Duodenal mucosa (tissue), 2 donors: ENCODE results near the gene CNTN5.
"Not testable (repeated sequence)": the region's sequence is repeated elsewhere in the genome, so short reads cannot be mapped to it uniquely, and the experiment has no call there.

Source experiments
- H3K27ac ChIP-seq: one replicate; pipeline ENCODE4 v1.7.0; 2013; ENCODE audit warnings: low read depth, low read length
- H3K27me3 ChIP-seq, 2 donors: one replicate each; pipeline ENCODE4 v1.7.0; 2013; ENCODE audit warnings: low read length in 2 of 2, control low read depth in 1 of 2; ENCODE audit not compliant: insufficient read depth in 2 of 2, control insufficient read depth in 1 of 2
- H3K36me3 ChIP-seq, 2 donors: one replicate each; pipeline ENCODE4 v1.7.0; 2013; ENCODE audit warnings: low read length in 2 of 2, control low read depth in 1 of 2; ENCODE audit not compliant: insufficient read depth in 2 of 2, control insufficient read depth in 1 of 2
- H3K4me1 ChIP-seq, 2 donors: one replicate each; pipeline ENCODE4 v1.7.0; 2013; ENCODE audit warnings: low read length in 2 of 2, control low read depth in 1 of 2; ENCODE audit not compliant: insufficient read depth in 2 of 2, control insufficient read depth in 1 of 2
- H3K4me3 ChIP-seq, 2 donors: one replicate each; pipeline ENCODE4 v1.7.0; 2013; ENCODE audit warnings: low read length in 2 of 2, low read depth in 1 of 2
- H3K9ac ChIP-seq, 2 donors: one replicate each; pipeline ENCODE4 v1.7.0; 2013; ENCODE audit warnings: low read length in 2 of 2, low read depth in 1 of 2
- H3K9me3 ChIP-seq, 2 donors: one replicate each; pipeline ENCODE4 v1.7.0; 2013; ENCODE audit warnings: low read length in 2 of 2, control low read depth in 1 of 2; ENCODE audit not compliant: control insufficient read depth in 1 of 2

Gene CNTN5

DNA sequence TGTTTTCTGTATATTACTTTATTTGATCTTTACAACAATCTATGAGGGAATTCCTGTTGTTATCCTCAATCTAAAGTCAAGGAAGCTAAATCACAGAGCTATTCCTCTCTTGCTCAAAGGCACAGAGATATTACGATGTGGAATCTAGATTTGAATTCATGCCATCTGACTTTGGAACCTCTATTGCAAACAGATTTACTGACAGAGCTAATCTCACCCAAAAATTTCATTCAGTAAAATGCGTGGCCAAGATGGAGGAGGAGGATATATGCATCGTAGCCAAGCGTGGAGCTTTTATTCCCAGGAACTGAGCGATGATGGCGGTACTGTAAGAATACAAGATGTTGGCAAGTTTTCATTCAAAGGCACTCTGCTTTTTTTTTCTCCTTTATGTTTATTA lies 791.8 kb downstream of the CNTN5 start:
- no peak overlapping the region for H3K4me3 ChIP-seq

DNA sequence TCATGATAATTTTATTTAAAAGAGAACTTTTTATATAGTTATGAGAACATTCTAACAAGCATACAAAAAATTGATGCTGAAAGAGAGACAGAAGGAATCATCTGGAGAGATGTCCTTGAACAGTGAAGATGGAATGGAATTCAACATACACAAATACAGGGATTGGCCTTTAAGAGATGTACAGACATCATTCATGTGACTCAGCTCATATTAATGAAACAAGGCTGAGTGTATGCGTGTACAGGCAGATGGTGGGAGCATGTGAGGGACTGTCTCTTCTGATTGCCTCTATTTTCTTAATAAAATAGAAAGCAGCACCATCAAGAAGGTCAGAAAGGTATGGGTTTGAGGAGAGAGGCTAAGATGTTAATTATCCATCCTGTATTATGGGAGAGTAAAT lies 793.3 kb downstream of the CNTN5 start:
- Histone ChIP-seq H3K27me3 (no peaks in the 10 kb centered on the region), H3K4me1 (no peaks in the 10 kb centered on the region), H3K27ac (no peak overlapping the region), H3K9ac (no peak overlapping the region), H3K4me3 (no peak overlapping the region), H3K36me3 (no peaks in the 10 kb centered on the region), H3K9me3 (no peaks in the 10 kb centered on the region)

More for the DNA sequence above, 791.8 kb downstream of the CNTN5 start:
- Histone ChIP-seq H3K27ac (no peak overlapping the region), H3K9ac (no peak overlapping the region), H3K9me3 (no peaks in the 10 kb centered on the region), H3K27me3 (no peaks in the 10 kb centered on the region), H3K4me1 (no peaks in the 10 kb centered on the region), H3K36me3 (no peaks in the 10 kb centered on the region)

- Histone ChIP-seq H3K27me3 (no peaks in the 10 kb centered on the region), H3K4me3 (no peak overlapping the region), H3K9ac (no peak overlapping the region), H3K4me1 (no peaks in the 10 kb centered on the region), H3K27ac (no peak overlapping the region), H3K36me3 (no peaks in the 10 kb centered on the region), H3K9me3 (no peaks in the 10 kb centered on the region)
These were observed 794.0 kb downstream of the CNTN5 start for GRCh38 chr11:99814738-99815137.

DNA sequence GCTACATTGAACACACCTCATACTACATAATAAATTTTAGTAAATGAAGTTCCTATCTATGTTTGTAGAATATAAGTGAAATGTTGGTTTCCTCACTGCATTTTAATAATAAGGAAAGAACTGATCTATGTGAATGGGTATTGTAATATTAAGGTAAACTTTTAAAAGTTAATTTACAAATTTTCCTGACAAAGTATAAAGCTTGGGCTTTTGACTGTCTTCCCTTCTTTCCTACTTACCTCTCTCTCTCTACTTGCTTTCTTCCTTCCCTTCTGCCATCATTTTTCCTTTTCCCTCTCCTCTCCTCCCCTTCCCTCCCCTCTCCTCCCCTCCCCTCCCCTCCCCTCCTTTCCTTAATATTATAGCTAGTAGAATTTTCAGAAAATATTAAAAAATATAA lies 798.2 kb downstream of the CNTN5 start:
- H3K9me3 ChIP-seq: no peaks in the 10 kb centered on the region
- H3K9ac ChIP-seq: no peak overlapping the region
- H3K27me3 ChIP-seq: no peaks in the 10 kb centered on the region
- no peak overlapping the region for H3K4me3 ChIP-seq
- H3K36me3 ChIP-seq: no peaks in the 10 kb centered on the region
- H3K4me1 ChIP-seq: no peaks in the 10 kb centered on the region
- H3K27ac ChIP-seq: no peak overlapping the region

GRCh38 chr11:99822846-99823565 lies 802.3 kb downstream of the CNTN5 start:
- H3K27ac ChIP-seq: no peak overlapping the region
- no peaks in the 10 kb centered on the region for H3K4me1 ChIP-seq
- H3K27me3 ChIP-seq: no peaks in the 10 kb centered on the region
- peaks cover 0 to 2% of the 10 kb centered on the region in 2 donors for H3K9me3 ChIP-seq
- no peak overlapping the region for H3K9ac ChIP-seq
- H3K4me3 ChIP-seq: no peak overlapping the region
- H3K36me3 ChIP-seq: no peaks in the 10 kb centered on the region

DNA sequence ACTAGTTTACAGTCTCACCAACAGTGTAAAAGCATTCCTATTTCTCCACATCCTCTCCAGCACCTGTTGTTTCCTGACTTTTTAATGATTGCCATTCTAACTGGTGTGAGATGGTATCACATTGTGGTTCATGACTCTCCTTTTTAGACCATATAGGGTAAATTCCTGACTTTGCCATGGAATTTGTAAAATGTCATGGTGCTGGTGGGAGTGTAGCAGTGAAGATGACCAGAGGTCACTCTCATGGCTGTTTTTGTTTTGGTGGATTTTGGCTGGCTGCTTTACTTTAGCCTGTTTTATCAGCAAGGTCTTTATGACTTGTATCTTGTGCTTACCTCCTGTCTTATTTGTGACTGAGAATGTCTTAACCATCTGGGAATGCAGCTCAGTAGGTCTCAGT lies 816.0 kb downstream of the CNTN5 start:
- H3K4me1 ChIP-seq, H3K27ac ChIP-seq, H3K9ac ChIP-seq, H3K9me3 ChIP-seq, H3K4me3 ChIP-seq, H3K27me3 ChIP-seq, H3K36me3 ChIP-seq: not testable (repeated sequence)

DNA sequence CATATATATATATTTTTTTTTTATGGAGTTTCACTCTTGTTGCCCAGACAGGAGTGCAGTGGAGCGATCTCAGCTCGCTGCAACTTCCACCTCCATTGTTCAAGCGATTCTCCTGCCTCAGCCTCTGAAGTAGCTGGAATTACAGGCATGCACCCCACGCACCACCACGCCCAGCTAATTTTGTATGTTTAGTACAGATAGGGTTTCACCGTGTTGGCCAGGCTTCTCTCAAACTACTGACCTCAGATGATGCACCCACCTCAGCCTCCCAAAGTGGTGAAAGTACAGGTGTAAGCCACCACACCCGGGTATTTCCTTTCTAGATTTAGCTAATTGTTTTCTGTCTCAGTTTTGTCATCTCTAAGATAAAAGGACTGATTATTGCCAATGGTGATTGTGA lies 821.1 kb downstream of the CNTN5 start:
- Histone ChIP-seq H3K27me3 (no peaks in the 10 kb centered on the region), H3K36me3 (no peaks in the 10 kb centered on the region), H3K4me3 (no peak overlapping the region), H3K4me1 (no peaks in the 10 kb centered on the region), H3K9me3 (no peaks in the 10 kb centered on the region), H3K9ac (no peak overlapping the region), H3K27ac (no peak overlapping the region)

DNA sequence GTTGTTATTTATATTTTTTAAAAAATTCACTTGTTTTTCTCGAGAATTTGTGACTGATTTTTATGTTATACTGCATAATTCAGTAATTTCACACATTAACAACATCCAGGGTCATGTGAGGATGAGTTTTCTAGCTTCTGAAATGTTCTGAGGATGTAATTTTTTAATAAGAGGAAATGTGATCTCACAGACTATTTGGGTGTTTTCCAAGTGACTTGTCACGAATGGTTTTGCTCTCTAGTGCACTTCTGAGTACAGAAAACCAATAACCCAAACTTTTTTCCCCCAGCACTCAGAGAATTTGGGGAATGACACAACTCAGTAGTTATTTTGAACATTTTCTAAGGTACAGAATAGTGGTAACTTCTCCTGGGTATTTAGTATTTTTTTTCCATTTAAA lies 845.2 kb downstream of the CNTN5 start:
- H3K9ac ChIP-seq: no peak overlapping the region
- no peaks in the 10 kb centered on the region for H3K36me3 ChIP-seq
- no peaks in the 10 kb centered on the region for H3K27me3 ChIP-seq
- no peaks in the 10 kb centered on the region for H3K9me3 ChIP-seq
- H3K4me3 ChIP-seq: no peak overlapping the region
- no peaks in the 10 kb centered on the region for H3K4me1 ChIP-seq
- H3K27ac ChIP-seq: no peak overlapping the region

DNA sequence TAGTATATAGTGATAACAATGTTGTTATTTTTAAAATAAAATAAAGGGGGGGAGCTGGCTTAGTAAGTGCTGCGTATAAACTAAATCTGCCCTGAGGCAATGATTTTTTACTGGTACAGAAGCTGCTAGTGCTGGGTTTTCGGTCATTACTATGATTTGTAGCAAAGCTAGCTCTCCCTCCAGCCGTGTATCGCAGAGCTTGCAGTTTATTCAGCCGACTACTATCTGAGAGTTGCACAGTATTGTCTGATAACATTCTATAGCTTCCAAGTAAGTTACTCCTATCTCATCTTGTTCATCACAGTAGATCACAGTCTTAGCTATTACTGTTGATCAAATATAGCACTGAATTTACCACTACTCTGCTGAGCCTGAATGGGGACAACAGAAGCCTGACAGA lies 860.9 kb downstream of the CNTN5 start:
- no peaks in the 10 kb centered on the region for H3K9me3 ChIP-seq
- H3K36me3 ChIP-seq: no peaks in the 10 kb centered on the region
- no peak overlapping the region for H3K9ac ChIP-seq
- no peak overlapping the region for H3K27ac ChIP-seq
- H3K4me3 ChIP-seq: no peak overlapping the region
- no peaks in the 10 kb centered on the region for H3K4me1 ChIP-seq
- H3K27me3 ChIP-seq: no peaks in the 10 kb centered on the region

GRCh38 chr11:99884750-99885149 lies 864.0 kb downstream of the CNTN5 start:
- Histone ChIP-seq H3K9me3 (no peaks in the 10 kb centered on the region), H3K9ac (no peak overlapping the region), H3K4me1 (no peaks in the 10 kb centered on the region), H3K36me3 (no peaks in the 10 kb centered on the region), H3K4me3 (no peak overlapping the region), H3K27me3 (no peaks in the 10 kb centered on the region), H3K27ac (no peak overlapping the region)

GRCh38 chr11:99887481-99887880 lies 866.7 kb downstream of the CNTN5 start:
- Histone ChIP-seq H3K36me3 (no peaks in the 10 kb centered on the region), H3K27ac (no peak overlapping the region), H3K9me3 (peaks cover 0 to 2% of the 10 kb centered on the region in 2 donors), H3K9ac (no peak overlapping the region), H3K4me3 (no peak overlapping the region), H3K27me3 (no peaks in the 10 kb centered on the region), H3K4me1 (no peaks in the 10 kb centered on the region)
